Stimulated activated CD4-positive, alpha-beta T cell treated with anti-CD3 and anti-CD28 coated beads, Interleukin-1b, Interleukin-23, amount 100 ng/mL, for 1 hour (primary cell): ENCODE measurements around the gene PBX1.

Source experiments
- DNase-seq, 2 donors: peaks; one replicate each; pipeline ENCODE4 v3.0.0-alpha.2; 2020; ENCODE audit warnings: low read depth in 2 of 2

Gene PBX1

GRCh38 chr1:164667600-164667999 is 108.6 kb downstream of the PBX1 start:
- DNase-seq = no peak

- DNase-seq = no peak
Measured at GRCh38 chr1:164668491-164669400, 109.8 kb downstream of the PBX1 start.

GRCh38 chr1:164670026-164670425 is 111.0 kb downstream of the PBX1 start:
- DNase-seq = no peak

- no peak for DNase-seq
Measured at GRCh38 chr1:164670786-164671185, 111.8 kb downstream of the PBX1 start.

GRCh38 chr1:164671323-164671965 is 112.5 kb downstream of the PBX1 start:
- no peak for DNase-seq

- DNase-seq = no peak
Measured at GRCh38 chr1:164671966-164672571, 113.1 kb downstream of the PBX1 start.

GRCh38 chr1:164672588-164672987 is 113.6 kb downstream of the PBX1 start:
- no peak for DNase-seq

GRCh38 chr1:164673584-164674214 is 114.7 kb downstream of the PBX1 start:
- DNase-seq = no peak

- DNase-seq = no peak
Measured at GRCh38 chr1:164675342-164675904, 116.4 kb downstream of the PBX1 start.

GRCh38 chr1:164678136-164678700 is 119.2 kb downstream of the PBX1 start:
- DNase-seq = no peak

GRCh38 chr1:164682570-164682969 is 123.6 kb downstream of the PBX1 start:
- DNase-seq = no peak

- no peak for DNase-seq
Measured at GRCh38 chr1:164683235-164683634, 124.3 kb downstream of the PBX1 start.

GRCh38 chr1:164685266-164686035 is 126.5 kb downstream of the PBX1 start:
- DNase-seq = no peak

- no peak for DNase-seq
Measured at GRCh38 chr1:164687777-164688176, 128.8 kb downstream of the PBX1 start.

- no peak for DNase-seq
Measured at GRCh38 chr1:164688791-164689190, 129.8 kb downstream of the PBX1 start.

GRCh38 chr1:164689672-164690511 is 130.9 kb downstream of the PBX1 start:
- no peak for DNase-seq

GRCh38 chr1:164692420-164692819 is 133.4 kb downstream of the PBX1 start:
- no peak for DNase-seq

- DNase-seq = no peak
Measured at GRCh38 chr1:164693564-164694359, 134.8 kb downstream of the PBX1 start.

GRCh38 chr1:164694505-164694904 is 135.5 kb downstream of the PBX1 start:
- DNase-seq = no peak
